DMS53 (cell line): ENCODE results near the gene PRSS50.

Source experiments
- DNase-seq: peaks from one replicate; lab custom pipeline; 2025; lab: John Stamatoyannopoulos, UW

Gene PRSS50

GRCh38 chr3:46670000-46670890 is 47.4 kb downstream of the PRSS50 start:
- no peak for DNase-seq

GRCh38 chr3:46669191-46669999 is 48.3 kb downstream of the PRSS50 start:
- no peak for DNase-seq

GRCh38 chr3:46668591-46668990 is 49.1 kb downstream of the PRSS50 start:
- DNase-seq: no peak

- no peak for DNase-seq
Observed at GRCh38 chr3:46668116-46668515, 49.6 kb downstream of the PRSS50 start.

GRCh38 chr3:46667657-46668056 is 50.0 kb downstream of the PRSS50 start:
- no peak for DNase-seq

GRCh38 chr3:46667061-46667621 is 50.5 kb downstream of the PRSS50 start:
- no peak for DNase-seq

GRCh38 chr3:46666453-46666845 is 51.2 kb downstream of the PRSS50 start:
- DNase-seq: no peak

GRCh38 chr3:46665763-46666452 is 51.8 kb downstream of the PRSS50 start:
- peak; percentile 21 for DNase-seq

GRCh38 chr3:46664971-46665762 is 52.5 kb downstream of the PRSS50 start:
- no peak for DNase-seq

GRCh38 chr3:46664188-46664970 is 53.3 kb downstream of the PRSS50 start:
- no peak for DNase-seq

- DNase-seq: peak; percentile 61
Observed at GRCh38 chr3:46663591-46664135, 54.0 kb downstream of the PRSS50 start.

GRCh38 chr3:46662771-46663551 is 54.7 kb downstream of the PRSS50 start:
- no peak for DNase-seq
